ENCODE results near the gene HCRTR1.

The HCRTR1 gene

DNA sequence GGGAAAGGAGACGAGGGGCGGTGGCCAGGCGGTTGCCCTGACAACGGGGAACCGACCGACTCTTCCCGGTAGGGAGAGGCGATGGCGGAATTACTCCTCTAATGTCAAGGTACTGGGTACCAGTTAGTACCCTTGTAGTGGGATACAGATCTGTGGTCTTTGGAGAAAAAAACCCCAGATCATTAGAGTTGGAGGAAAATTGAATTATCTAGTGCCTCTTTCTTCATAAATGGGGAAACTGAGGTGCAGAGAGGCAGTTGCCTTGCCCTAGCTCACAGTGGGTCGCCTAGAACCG lies 27.7 kb downstream of the HCRTR1 start:
- Histone ChIP-seq H3K36me3 (ENCODE audit: control insufficient read depth, insufficient read depth, low read length) (peaks cover 2% of the 10 kb centered on the region), H3K27me3 (replicated peaks; ENCODE audit: control insufficient read depth, insufficient read depth, low read length) (no peaks in the 10 kb centered on the region), H3K4me3 (replicated peaks; ENCODE audit: low read depth, low read length) (peak overlapping the region; percentile 72)
- DNase-seq (ENCODE audit: extremely low read depth, insufficient read length) = no peak
- TF ChIP-seq, protein P1, sequence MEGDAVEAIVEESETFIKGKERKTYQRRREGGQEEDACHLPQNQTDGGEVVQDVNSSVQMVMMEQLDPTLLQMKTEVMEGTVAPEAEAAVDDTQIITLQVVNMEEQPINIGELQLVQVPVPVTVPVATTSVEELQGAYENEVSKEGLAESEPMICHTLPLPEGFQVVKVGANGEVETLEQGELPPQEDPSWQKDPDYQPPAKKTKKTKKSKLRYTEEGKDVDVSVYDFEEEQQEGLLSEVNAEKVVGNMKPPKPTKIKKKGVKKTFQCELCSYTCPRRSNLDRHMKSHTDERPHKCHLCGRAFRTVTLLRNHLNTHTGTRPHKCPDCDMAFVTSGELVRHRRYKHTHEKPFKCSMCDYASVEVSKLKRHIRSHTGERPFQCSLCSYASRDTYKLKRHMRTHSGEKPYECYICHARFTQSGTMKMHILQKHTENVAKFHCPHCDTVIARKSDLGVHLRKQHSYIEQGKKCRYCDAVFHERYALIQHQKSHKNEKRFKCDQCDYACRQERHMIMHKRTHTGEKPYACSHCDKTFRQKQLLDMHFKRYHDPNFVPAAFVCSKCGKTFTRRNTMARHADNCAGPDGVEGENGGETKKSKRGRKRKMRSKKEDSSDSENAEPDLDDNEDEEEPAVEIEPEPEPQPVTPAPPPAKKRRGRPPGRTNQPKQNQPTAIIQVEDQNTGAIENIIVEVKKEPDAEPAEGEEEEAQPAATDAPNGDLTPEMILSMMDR (IDR thresholded peaks at IDR 0.05; ENCODE audit: insufficient read depth, low read length, poor library complexity, severe bottlenecking) = no peak

DNA sequence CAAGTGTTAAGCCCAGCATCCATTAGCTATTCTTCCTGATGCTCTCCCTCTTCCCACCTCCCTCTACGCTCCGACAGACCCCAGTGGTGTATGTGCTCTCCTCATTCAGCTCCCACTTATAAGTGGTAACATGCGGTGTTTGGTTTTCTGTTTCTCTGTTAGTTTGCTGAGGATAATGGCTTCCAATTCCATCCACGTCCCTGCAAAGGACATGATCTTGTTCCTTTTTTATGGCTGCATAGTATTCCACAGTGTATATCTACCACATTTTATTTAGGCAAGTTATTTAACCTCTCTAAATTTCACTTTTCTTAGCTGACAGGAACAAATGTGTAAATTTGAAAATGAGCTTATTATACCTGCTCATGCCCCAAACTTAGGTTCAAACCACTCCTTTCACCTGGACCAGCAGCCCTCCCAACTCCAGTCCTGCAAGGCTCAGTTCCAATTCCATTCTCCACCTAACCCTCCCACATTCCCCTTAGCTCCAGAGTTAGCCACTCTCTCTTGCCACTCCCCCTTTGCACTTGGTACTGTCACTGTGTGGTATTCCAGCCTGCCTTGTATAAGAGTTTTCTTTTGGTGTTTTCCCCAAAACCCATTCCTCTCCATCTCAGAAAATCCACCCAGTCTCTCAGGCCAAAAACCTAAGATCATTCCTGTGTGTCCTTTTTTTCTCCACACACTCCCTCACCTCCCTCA lies 28.9 kb downstream of the HCRTR1 start:
- no peak overlapping the region for H3K4me3 ChIP-seq (replicated peaks; ENCODE audit: low read depth, low read length)
- no peaks in the 10 kb centered on the region for H3K27me3 ChIP-seq (replicated peaks; ENCODE audit: control insufficient read depth, insufficient read depth, low read length)
- TF ChIP-seq, protein P1 (IDR thresholded peaks at IDR 0.05; ENCODE audit: insufficient read depth, low read length, poor library complexity, severe bottlenecking) = no peak
- DNase-seq (ENCODE audit: extremely low read depth, insufficient read length) = no peak
- no peaks in the 10 kb centered on the region for H3K36me3 ChIP-seq (ENCODE audit: control insufficient read depth, insufficient read depth, low read length)

DNA sequence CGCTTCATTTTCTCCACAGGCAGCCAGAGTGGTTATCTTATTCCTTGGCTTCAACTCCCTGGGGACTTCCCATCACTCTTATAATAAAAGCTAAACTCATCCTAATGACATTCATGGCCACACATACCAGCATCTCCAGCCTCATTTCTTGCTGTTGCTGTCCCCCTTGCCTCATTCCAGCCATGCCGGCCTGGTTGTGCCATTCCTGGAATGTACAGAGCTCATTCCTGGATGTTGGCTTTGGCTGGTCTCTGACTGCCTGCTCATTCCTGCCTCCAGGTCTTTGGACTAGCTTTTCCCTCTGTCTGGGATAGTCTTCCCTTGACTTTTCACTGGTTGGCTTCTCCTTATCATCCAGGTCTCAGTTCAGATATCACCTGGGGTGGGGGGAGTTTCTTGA lies 29.6 kb downstream of the HCRTR1 start:
- TF ChIP-seq, protein P1 (IDR thresholded peaks at IDR 0.05; ENCODE audit: insufficient read depth, low read length, poor library complexity, severe bottlenecking) = no peak
- no peak overlapping the region for H3K4me3 ChIP-seq (replicated peaks; ENCODE audit: low read depth, low read length)
- no peaks in the 10 kb centered on the region for H3K36me3 ChIP-seq (ENCODE audit: control insufficient read depth, insufficient read depth, low read length)
- H3K27me3 ChIP-seq (replicated peaks; ENCODE audit: control insufficient read depth, insufficient read depth, low read length) = no peaks in the 10 kb centered on the region
- DNase-seq (ENCODE audit: extremely low read depth, insufficient read length) = no peak

DNA sequence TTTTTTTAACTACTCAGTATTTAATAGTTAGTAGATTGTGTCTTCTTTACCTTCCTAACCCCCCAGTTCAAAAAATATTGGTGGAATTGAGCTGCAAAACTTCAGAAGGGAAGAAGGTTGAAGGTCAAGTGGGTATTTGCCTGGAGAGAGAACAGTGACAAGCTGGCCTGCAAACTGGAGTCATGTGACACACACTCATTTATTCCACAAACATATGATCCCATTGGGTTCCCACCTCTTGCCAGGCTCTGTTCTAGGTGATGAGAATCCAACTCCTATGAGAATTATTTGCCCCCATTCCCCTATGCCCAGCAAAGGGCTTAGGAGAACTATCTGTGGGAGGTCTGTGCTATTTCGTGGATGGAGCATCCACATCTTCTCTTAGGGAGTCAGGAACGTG lies 30.7 kb downstream of the HCRTR1 start:
- TF ChIP-seq, protein P1 (IDR thresholded peaks at IDR 0.05; ENCODE audit: insufficient read depth, low read length, poor library complexity, severe bottlenecking) = no peak
- Histone ChIP-seq H3K36me3 (ENCODE audit: control insufficient read depth, insufficient read depth, low read length) (no peaks in the 10 kb centered on the region), H3K4me3 (replicated peaks; ENCODE audit: low read depth, low read length) (no peak overlapping the region), H3K27me3 (replicated peaks; ENCODE audit: control insufficient read depth, insufficient read depth, low read length) (no peaks in the 10 kb centered on the region)
- DNase-seq (ENCODE audit: extremely low read depth, insufficient read length) = no peak

DNA sequence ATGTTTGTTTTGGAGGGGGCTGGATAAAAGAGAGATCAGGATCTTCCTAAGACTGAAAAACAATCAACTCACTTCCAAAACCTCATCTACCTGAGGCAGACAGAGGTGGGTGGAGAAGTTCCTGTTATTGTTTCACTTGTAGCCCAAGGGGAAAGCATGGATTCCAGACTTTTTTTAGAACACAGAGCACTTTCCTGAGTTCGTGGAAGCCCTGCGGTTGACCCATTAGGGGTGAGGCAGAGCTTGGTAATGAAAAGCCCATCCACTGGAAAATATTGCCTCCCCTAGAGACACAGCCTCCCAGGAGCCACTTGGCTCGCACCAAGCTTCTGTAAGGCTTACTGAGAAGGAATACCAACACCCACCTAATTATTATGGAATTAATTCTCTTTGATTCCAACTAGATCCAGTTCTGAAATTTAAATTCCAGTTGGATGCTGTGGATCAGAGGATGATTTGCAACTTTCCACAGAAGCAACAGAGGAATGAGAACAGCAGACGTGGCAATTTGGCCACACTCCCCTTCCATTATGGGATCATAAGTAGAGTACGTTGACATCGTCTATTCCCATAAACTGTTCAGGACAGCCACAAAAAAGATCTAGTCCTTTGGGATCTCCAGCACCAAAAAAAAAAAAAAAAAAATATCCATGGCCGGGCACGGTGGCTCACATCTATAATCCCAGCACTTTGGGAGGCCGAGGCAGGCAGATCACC lies 31.3 kb downstream of the HCRTR1 start:
- TF ChIP-seq, protein P1 (IDR thresholded peaks at IDR 0.05; ENCODE audit: insufficient read depth, low read length, poor library complexity, severe bottlenecking) = no peak
- no peak for DNase-seq (ENCODE audit: extremely low read depth, insufficient read length)
- no peaks in the 10 kb centered on the region for H3K27me3 ChIP-seq (replicated peaks; ENCODE audit: control insufficient read depth, insufficient read depth, low read length)
- no peak overlapping the region for H3K4me3 ChIP-seq (replicated peaks; ENCODE audit: low read depth, low read length)
- H3K36me3 ChIP-seq (ENCODE audit: control insufficient read depth, insufficient read depth, low read length) = no peaks in the 10 kb centered on the region

Data from GM06990 (cell line).